ENCODE measurements around the gene TJP3. TPM values are rescaled to one million over a fixed set of nuclear protein-coding genes. Genes with fewer than 3 reads are reported as not detected.
"Not testable (repeated sequence)": the region's sequence is repeated elsewhere in the genome, so short reads cannot be mapped to it uniquely, and the experiment has no call there.

TJP3 gene
- total RNA-seq, 1 donor from 2014 or later = 21.7 TPM

DNA sequence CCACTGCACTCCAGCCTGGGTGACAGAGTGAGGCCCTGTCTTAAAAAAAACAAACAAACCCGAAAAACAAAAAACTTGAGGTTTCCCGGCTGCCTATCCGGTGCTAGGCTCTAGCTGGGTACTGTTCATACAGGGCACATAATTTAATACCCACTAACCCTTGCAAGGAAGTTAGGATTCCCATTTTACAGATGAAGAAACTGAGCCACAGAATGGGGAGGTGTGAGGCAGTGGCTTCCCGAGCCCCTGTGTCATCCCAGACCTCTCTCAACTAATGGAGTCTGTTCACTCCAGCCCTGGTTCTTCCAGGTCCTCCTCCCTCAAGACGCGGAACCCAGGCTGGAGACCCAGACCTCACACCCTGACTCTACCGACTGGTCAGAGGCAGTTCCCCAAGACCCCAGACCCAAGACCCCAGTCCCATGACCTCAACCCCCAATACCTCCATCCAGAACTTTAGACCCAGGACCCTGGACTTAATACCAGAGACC is 52.7 kb downstream of the TJP3 start:
- no peaks in the 10 kb centered on the region for H3K27me3 Mint-ChIP-seq (ENCODE audit: low read depth)
- H3K4me1 Mint-ChIP-seq = peaks cover 15% of the 10 kb centered on the region
- peak overlapping the region; percentile 98 for H3K27ac Mint-ChIP-seq
- H3K4me3 Mint-ChIP-seq = peak overlapping the region; percentile 97
- H3K36me3 Mint-ChIP-seq = peaks cover 8% of the 10 kb centered on the region
- no peaks in the 10 kb centered on the region for H3K9me3 Mint-ChIP-seq
- no peak for DNase-seq (ENCODE audit: low spot score in 2 of 2, unreplicated experiment in 2 of 2)
- TF ChIP-seq, protein P1, sequence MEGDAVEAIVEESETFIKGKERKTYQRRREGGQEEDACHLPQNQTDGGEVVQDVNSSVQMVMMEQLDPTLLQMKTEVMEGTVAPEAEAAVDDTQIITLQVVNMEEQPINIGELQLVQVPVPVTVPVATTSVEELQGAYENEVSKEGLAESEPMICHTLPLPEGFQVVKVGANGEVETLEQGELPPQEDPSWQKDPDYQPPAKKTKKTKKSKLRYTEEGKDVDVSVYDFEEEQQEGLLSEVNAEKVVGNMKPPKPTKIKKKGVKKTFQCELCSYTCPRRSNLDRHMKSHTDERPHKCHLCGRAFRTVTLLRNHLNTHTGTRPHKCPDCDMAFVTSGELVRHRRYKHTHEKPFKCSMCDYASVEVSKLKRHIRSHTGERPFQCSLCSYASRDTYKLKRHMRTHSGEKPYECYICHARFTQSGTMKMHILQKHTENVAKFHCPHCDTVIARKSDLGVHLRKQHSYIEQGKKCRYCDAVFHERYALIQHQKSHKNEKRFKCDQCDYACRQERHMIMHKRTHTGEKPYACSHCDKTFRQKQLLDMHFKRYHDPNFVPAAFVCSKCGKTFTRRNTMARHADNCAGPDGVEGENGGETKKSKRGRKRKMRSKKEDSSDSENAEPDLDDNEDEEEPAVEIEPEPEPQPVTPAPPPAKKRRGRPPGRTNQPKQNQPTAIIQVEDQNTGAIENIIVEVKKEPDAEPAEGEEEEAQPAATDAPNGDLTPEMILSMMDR (IDR thresholded peaks at IDR 0.05; ENCODE audit: unreplicated experiment) = no peak

- TF ChIP-seq, protein P1 (IDR thresholded peaks at IDR 0.05; ENCODE audit: unreplicated experiment) = peak; percentile 79
- Mint-ChIP-seq H3K4me3 (peak within 1 kb of the TSS; percentile 97), H3K36me3 (peaks cover 10% of the 10 kb centered on the region), H3K9me3 (no peaks in the 10 kb centered on the region), H3K4me1 (peaks cover 15% of the 10 kb centered on the region), H3K27me3 (ENCODE audit: low read depth) (no peaks in the 10 kb centered on the region), H3K27ac (peak within 1 kb of the TSS; percentile 99)
- peak; percentile 90 to 98 for DNase-seq (ENCODE audit: low spot score in 2 of 2, unreplicated experiment in 2 of 2)
These were observed 53.4 kb downstream of the TJP3 start, which contains the start of gene APBA3 for GRCh38 chr19:3761382-3762129. Gene APBA3, minus strand, starts transcription at chr19:3761692. Its CDS starts 1,428 bp downstream, at chr19:3760264.

DNA sequence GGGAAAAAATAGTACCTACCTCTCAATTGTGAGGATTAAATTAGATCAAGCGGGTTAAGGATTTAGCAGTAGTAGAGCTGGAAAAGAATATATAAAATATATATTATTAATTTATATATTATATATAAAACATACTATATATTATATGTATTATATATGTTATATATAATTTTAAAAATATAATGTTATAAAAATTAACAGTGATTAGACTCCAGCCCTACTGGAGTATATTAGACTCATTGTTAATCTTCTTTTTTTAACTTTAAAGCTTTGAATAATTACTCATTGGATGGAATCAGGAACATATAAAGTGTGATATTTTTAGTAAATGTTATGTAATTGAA is 53.9 kb downstream of the TJP3 start:
- peak overlapping the region; percentile 99 for H3K27ac Mint-ChIP-seq
- TF ChIP-seq, protein P1 (IDR thresholded peaks at IDR 0.05; ENCODE audit: unreplicated experiment) = no peak

GRCh38 chr19:3762501-3763459 is 54.6 kb downstream of the TJP3 start, which contains the start of gene MRPL54:
Gene MRPL54, plus strand, starts transcription at chr19:3762682. Its CDS starts 19 bp downstream, at chr19:3762701.
- H3K27me3 Mint-ChIP-seq (ENCODE audit: low read depth) = no peaks in the 10 kb centered on the region
- H3K27ac Mint-ChIP-seq = peak within 1 kb of the TSS; percentile 99
- H3K36me3 Mint-ChIP-seq = peaks cover 8% of the 10 kb centered on the region
- peaks cover 15% of the 10 kb centered on the region for H3K4me1 Mint-ChIP-seq
- TF ChIP-seq, protein P1 (IDR thresholded peaks at IDR 0.05; ENCODE audit: unreplicated experiment) = no peak
- H3K9me3 Mint-ChIP-seq = no peaks in the 10 kb centered on the region
- H3K4me3 Mint-ChIP-seq = peak within 1 kb of the TSS; percentile 97
- DNase-seq (ENCODE audit: low spot score in 2 of 2, unreplicated experiment in 2 of 2) = peak; percentile 99 to 100

More for the DNA sequence above, 53.9 kb downstream of the TJP3 start:
- Mint-ChIP-seq H3K4me3 (peak overlapping the region; percentile 97), H3K9me3 (no peaks in the 10 kb centered on the region), H3K4me1 (peaks cover 15% of the 10 kb centered on the region), H3K27me3 (ENCODE audit: low read depth) (no peaks in the 10 kb centered on the region), H3K36me3 (peaks cover 8% of the 10 kb centered on the region)
- DNase-seq (ENCODE audit: low spot score in 2 of 2, unreplicated experiment in 2 of 2) = no peak

- no peaks in the 10 kb centered on the region for H3K9me3 Mint-ChIP-seq
- no peak overlapping the region for H3K4me3 Mint-ChIP-seq
- TF ChIP-seq, protein P1 (IDR thresholded peaks at IDR 0.05; ENCODE audit: unreplicated experiment) = no peak
- no peak for DNase-seq (ENCODE audit: low spot score in 2 of 2, unreplicated experiment in 2 of 2)
- no peaks in the 10 kb centered on the region for H3K27me3 Mint-ChIP-seq (ENCODE audit: low read depth)
- H3K36me3 Mint-ChIP-seq = peaks cover 11% of the 10 kb centered on the region
- peaks cover 15% of the 10 kb centered on the region for H3K4me1 Mint-ChIP-seq
- no peak overlapping the region for H3K27ac Mint-ChIP-seq
These were observed 56.9 kb downstream of the TJP3 start for GRCh38 chr19:3765121-3765520.

GRCh38 chr19:3765757-3766156 is 57.6 kb downstream of the TJP3 start:
- Mint-ChIP-seq H3K4me1 (peaks cover 14% of the 10 kb centered on the region), H3K36me3 (peaks cover 11% of the 10 kb centered on the region)
- not testable (repeated sequence) for H3K9me3 Mint-ChIP-seq; H3K27ac Mint-ChIP-seq; DNase-seq (ENCODE audit: low spot score in 2 of 2, unreplicated experiment in 2 of 2); H3K4me3 Mint-ChIP-seq; H3K27me3 Mint-ChIP-seq (ENCODE audit: low read depth)
